Effector memory CD8-positive, alpha-beta T cell (primary cell): ENCODE data around the gene KRT4.

Experiments used
- ATAC-seq: fragments of 150-1000 bp; cut with Tn5 transposase; replicated peaks from 2 replicates; pipeline ENCODE4 v1.10.0; 2021; ENCODE audit warnings: mild to moderate bottlenecking, moderate library complexity
- DNase-seq, 3 experiments: peaks; one replicate each; pipeline ENCODE4 v3.0.0; 2021
- H3K27ac Mint-ChIP-seq, 2 donors: one replicate each; pipeline ENCODE4 v1.8.0; 2022; ENCODE audit warnings: mild to moderate bottlenecking in 2 of 2, mixed read lengths in 2 of 2, moderate library complexity in 2 of 2
- H3K27me3 Mint-ChIP-seq, 2 donors: one replicate each; pipeline ENCODE4 v1.8.0; 2022; ENCODE audit warnings: mixed read lengths in 2 of 2
- H3K36me3 Mint-ChIP-seq: one replicate; pipeline ENCODE4 v1.8.0; 2022; ENCODE audit warnings: mild to moderate bottlenecking, moderate library complexity, mixed read lengths; ENCODE audit not compliant: insufficient read depth
- H3K4me1 Mint-ChIP-seq, 2 donors: one replicate each; pipeline ENCODE4 v1.8.0; 2022; ENCODE audit warnings: low read depth in 2 of 2, mixed read lengths in 2 of 2
- H3K4me3 Mint-ChIP-seq, 2 donors: one replicate each; pipeline ENCODE4 v1.8.0; 2022; ENCODE audit warnings: mild to moderate bottlenecking in 2 of 2, mixed read lengths in 2 of 2, moderate library complexity in 2 of 2
- H3K9me3 Mint-ChIP-seq, 2 donors: one replicate each; pipeline ENCODE4 v1.8.0; 2022; ENCODE audit warnings: mixed read lengths in 2 of 2

KRT4 gene

GRCh38 chr12:52805739-52806138, 8.2 kb downstream of the KRT4 start:
- Mint-ChIP-seq H3K4me3 (no peak overlapping the region), H3K9me3 (no peaks in the 10 kb centered on the region), H3K4me1 (no peaks in the 10 kb centered on the region), H3K27me3 (peaks cover 24 to 59% of the 10 kb centered on the region in 2 donors), H3K36me3 (peaks cover 3% of the 10 kb centered on the region), H3K27ac (no peak overlapping the region)
- no peak for ATAC-seq
- DNase-seq: no peak

DNA sequence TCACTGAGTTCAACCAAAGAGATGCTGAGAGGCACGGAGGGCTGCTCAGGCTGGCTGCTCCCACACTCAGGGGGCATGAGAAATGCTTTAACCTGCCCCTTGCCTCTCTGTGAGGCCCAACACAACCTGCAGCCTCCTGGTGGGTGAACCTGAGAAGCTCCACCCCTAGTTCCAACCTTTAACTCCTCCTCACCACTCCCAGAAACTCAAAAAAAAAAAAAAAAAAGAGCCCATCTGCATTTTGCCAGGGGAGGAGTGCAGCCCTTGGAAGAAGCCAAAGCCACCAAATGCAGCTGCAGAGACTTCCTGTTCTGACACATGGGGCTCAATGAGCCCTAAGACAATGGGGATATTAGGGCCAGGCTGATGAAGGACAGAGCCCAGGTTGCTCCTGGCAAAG, 8.9 kb downstream of the KRT4 start:
- ATAC-seq: no peak
- Mint-ChIP-seq H3K36me3 (peaks cover 3% of the 10 kb centered on the region), H3K4me3 (no peak overlapping the region), H3K4me1 (no peaks in the 10 kb centered on the region), H3K27ac (no peak overlapping the region), H3K27me3 (peaks cover 24 to 59% of the 10 kb centered on the region in 2 donors), H3K9me3 (no peaks in the 10 kb centered on the region)
- no peak for DNase-seq

GRCh38 chr12:52802442-52802841, 11.5 kb downstream of the KRT4 start:
- Mint-ChIP-seq H3K4me1 (no peaks in the 10 kb centered on the region), H3K27me3 (peaks cover 11 to 34% of the 10 kb centered on the region in 2 donors), H3K27ac (no peak overlapping the region), H3K4me3 (no peak overlapping the region), H3K9me3 (no peaks in the 10 kb centered on the region), H3K36me3 (peaks cover 3% of the 10 kb centered on the region)
- no peak for ATAC-seq
- no peak for DNase-seq

DNA sequence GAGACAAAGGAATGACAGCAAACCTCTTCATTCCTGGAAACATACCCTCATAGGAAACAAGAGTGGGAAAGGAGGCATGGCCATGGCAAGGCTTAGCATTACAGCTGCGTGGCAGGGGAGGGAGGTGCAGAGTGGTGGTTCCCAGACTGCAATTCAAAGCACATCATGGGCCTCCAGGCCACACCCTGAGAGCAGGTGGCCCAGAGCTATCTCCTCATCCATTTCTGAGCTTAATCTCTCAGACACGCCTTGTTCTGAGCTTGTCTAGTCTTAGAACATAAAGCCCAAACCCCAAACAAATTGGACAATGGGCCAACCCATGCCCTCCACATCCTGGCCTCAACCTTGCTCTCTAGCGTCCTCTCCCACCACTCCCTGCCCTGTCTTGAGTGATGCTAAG, 12.1 kb downstream of the KRT4 start:
- no peaks in the 10 kb centered on the region for H3K4me1 Mint-ChIP-seq
- H3K36me3 Mint-ChIP-seq: peaks cover 3% of the 10 kb centered on the region
- no peaks in the 10 kb centered on the region for H3K9me3 Mint-ChIP-seq

DNA sequence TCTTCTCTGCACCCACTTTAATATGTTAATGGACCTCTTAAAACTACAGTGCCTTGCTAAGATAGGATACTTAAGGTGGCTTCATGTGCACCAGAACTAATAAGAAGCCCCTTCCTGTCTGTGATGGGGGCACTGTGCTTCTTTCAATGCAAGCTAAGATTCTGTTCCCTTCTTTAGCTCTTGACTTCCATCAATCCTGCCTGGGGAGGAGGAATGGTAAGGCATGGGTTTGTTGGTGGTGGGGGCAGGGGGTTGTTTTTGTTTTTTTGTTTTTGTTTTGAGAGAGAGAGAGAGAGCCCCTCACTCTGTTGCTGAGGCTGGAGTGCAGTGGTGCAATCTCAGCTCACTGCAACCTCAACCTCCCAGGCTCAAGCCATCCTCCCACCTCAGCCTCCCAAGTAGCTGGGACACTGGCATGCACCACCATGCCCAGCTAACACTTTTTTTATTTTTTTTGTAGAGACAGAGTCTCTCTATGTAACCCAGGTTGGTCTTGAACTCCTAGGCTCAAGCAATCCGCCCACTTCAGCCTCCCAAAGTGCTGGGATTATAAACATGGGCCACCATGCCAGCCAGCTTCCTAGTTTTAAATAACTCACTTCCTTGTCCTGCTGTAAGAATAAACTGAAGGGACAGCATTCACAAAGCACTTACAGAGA, 13.5 kb downstream of the KRT4 start:
- H3K36me3 Mint-ChIP-seq: peaks cover 3% of the 10 kb centered on the region
- no peak overlapping the region for H3K4me3 Mint-ChIP-seq
- ATAC-seq: no peak
- H3K4me1 Mint-ChIP-seq: no peaks in the 10 kb centered on the region
- no peak for DNase-seq
- H3K9me3 Mint-ChIP-seq: no peaks in the 10 kb centered on the region
- H3K27me3 Mint-ChIP-seq: peaks cover 0 to 16% of the 10 kb centered on the region in 2 donors
- H3K27ac Mint-ChIP-seq: peak overlapping the region in 1 of 2 donors; percentile 81

More for the DNA sequence above, 12.1 kb downstream of the KRT4 start:
- Mint-ChIP-seq H3K27me3 (peaks cover 6 to 28% of the 10 kb centered on the region in 2 donors), H3K27ac (peak overlapping the region in 1 of 2 donors; percentile 12), H3K4me3 (no peak overlapping the region)
- no peak for ATAC-seq
- DNase-seq: no peak

GRCh38 chr12:52799505-52800211, 14.3 kb downstream of the KRT4 start:
- ATAC-seq: no peak
- Mint-ChIP-seq H3K27ac (peak overlapping the region in 1 of 2 donors; percentile 81), H3K4me1 (no peaks in the 10 kb centered on the region), H3K9me3 (no peaks in the 10 kb centered on the region), H3K4me3 (no peak overlapping the region), H3K27me3 (peaks cover 0 to 20% of the 10 kb centered on the region in 2 donors), H3K36me3 (no peaks in the 10 kb centered on the region)
- DNase-seq: no peak

GRCh38 chr12:52798671-52799504, 15.0 kb downstream of the KRT4 start:
- Mint-ChIP-seq H3K36me3 (no peaks in the 10 kb centered on the region), H3K4me1 (no peaks in the 10 kb centered on the region), H3K4me3 (no peak overlapping the region), H3K27ac (no peak overlapping the region), H3K27me3 (peaks cover 4 to 25% of the 10 kb centered on the region in 2 donors), H3K9me3 (no peaks in the 10 kb centered on the region)
- DNase-seq: no peak
- ATAC-seq: no peak

GRCh38 chr12:52798003-52798670, 15.8 kb downstream of the KRT4 start:
- H3K36me3 Mint-ChIP-seq: no peaks in the 10 kb centered on the region
- no peaks in the 10 kb centered on the region for H3K9me3 Mint-ChIP-seq
- H3K4me1 Mint-ChIP-seq: no peaks in the 10 kb centered on the region
- ATAC-seq: no peak
- no peak overlapping the region for H3K4me3 Mint-ChIP-seq
- H3K27ac Mint-ChIP-seq: no peak overlapping the region
- peaks cover 11 to 28% of the 10 kb centered on the region in 2 donors for H3K27me3 Mint-ChIP-seq
- DNase-seq: no peak

GRCh38 chr12:52797529-52797894, 16.4 kb downstream of the KRT4 start:
- ATAC-seq: no peak
- no peaks in the 10 kb centered on the region for H3K4me1 Mint-ChIP-seq
- no peaks in the 10 kb centered on the region for H3K36me3 Mint-ChIP-seq
- no peak overlapping the region for H3K4me3 Mint-ChIP-seq
- DNase-seq: no peak
- no peaks in the 10 kb centered on the region for H3K9me3 Mint-ChIP-seq
- no peak overlapping the region for H3K27ac Mint-ChIP-seq
- H3K27me3 Mint-ChIP-seq: peaks cover 11 to 34% of the 10 kb centered on the region in 2 donors

- Mint-ChIP-seq H3K36me3 (no peaks in the 10 kb centered on the region), H3K27ac (no peak overlapping the region), H3K4me1 (no peaks in the 10 kb centered on the region), H3K9me3 (no peaks in the 10 kb centered on the region), H3K27me3 (peaks cover 11 to 34% of the 10 kb centered on the region in 2 donors), H3K4me3 (no peak overlapping the region)
- ATAC-seq (no peak), DNase-seq (no peak)
Measured at GRCh38 chr12:52796839-52797528, 16.9 kb downstream of the KRT4 start.

GRCh38 chr12:52796429-52796794, 17.5 kb downstream of the KRT4 start:
- DNase-seq (no peak), ATAC-seq (no peak)
- Mint-ChIP-seq H3K9me3 (no peaks in the 10 kb centered on the region), H3K36me3 (no peaks in the 10 kb centered on the region), H3K4me3 (no peak overlapping the region), H3K27me3 (peaks cover 16 to 36% of the 10 kb centered on the region in 2 donors), H3K27ac (no peak overlapping the region), H3K4me1 (no peaks in the 10 kb centered on the region)

DNA sequence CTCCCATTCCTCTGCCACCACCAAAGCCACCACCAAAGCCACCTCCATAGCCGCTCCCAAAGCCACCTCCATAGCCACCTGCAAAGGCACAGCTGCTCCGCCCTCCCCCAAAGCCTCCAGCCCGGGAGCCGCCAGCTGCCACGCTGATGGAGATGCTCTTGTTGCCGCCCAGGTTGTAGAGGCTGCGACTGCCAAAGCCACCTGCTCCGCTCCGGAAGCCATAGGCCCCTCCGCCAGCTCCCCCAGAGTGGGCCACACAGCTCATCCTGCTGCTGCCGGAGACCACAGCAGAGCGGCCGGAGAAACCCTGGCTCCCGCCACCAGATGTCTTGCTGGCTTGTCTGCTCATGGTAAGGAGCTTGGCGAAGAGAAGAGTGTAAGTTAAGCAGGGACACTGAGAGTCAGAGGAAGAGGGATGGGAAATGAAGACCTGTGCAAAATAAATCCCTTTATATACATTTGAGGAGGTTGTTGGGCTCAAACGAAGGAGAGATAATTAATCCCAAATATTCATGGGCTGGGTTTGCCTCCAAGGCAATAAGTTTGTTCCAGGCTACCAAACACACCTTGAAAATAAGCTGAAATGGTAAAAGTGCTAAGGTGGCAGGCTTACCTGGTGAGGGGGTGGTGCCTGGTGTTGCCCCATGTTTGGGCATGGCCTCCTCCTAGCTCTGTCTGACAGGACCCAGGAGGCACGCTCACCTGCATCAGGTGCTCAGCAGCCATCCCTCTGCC, 18.1 kb downstream of the KRT4 start, which contains the start of gene KRT3:
Gene KRT3 (minus strand): TSS at position 424 of the 735 bp plus-strand sequence. CDS start 75 bp downstream, at position 349.
- ATAC-seq: no peak
- H3K27ac Mint-ChIP-seq: no peak within 1 kb of the TSS
- no peaks in the 10 kb centered on the region for H3K36me3 Mint-ChIP-seq
- H3K4me1 Mint-ChIP-seq: no peaks in the 10 kb centered on the region
- H3K4me3 Mint-ChIP-seq: no peak within 1 kb of the TSS
- H3K27me3 Mint-ChIP-seq: peaks cover 17 to 42% of the 10 kb centered on the region in 2 donors
- no peaks in the 10 kb centered on the region for H3K9me3 Mint-ChIP-seq
- DNase-seq: no peak
